ENCODE data around the gene BCHE.
"Not testable (repeated sequence)": the region's sequence is repeated elsewhere in the genome, so short reads cannot be mapped to it uniquely, and the experiment has no call there.

Gene BCHE

DNA sequence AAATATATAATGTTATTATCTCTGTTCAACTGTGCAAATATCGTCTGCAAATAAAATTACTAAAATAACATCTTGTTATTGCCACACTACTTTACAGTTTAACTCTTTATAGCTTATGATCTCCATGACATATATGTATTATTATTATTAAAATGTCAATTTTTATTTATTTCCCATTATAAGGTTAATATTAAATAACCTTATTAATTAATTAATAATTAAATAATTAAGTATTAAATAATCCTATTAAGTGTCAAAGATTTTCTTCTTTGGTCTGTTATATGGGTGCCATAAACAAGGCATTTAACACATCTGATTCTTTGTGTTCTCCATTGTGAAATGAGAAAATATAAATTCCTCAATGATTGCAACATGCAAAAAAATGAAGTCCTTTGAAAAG lies 10.0 kb downstream of the BCHE start:
- no peak for TF ChIP-seq Cebpa-rat (IDR thresholded peaks at IDR 0.05)

DNA sequence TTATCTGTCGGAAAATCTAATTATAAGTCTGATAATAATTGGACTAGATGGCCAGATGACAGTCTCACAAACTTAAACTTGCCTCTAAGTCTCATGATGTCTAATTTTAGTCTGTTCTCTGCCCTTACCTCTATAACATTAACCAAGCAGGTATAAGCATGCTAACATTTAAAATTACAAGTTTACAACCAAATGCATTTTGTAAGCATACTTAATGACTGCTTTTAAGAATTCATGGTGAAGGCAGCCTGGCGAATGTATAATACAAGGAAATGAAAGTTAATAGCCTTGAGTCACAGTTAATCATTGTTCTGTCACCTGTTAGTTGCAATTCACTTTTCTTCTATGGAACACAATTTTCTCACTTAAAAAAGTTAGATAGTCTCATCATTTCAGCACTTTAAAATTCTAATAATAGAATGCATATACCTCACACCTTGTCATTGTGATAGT lies 16.5 kb downstream of the BCHE start:
- H3K9me3 ChIP-seq (replicated peaks in 1 of 11), result no peaks in the 10 kb centered on the region
- H3K4me3 ChIP-seq, result no peak overlapping the region
- no peak overlapping the region for H3K4me2 ChIP-seq
- H3K9ac ChIP-seq, result no peak overlapping the region
- no peaks in the 10 kb centered on the region for H3K36me3 ChIP-seq
- TF ChIP-seq Cebpa-rat (IDR thresholded peaks at IDR 0.05), result no peak
- no peaks in the 10 kb centered on the region for H3K4me1 ChIP-seq
- H4K20me1 ChIP-seq, result no peaks in the 10 kb centered on the region
- no peak overlapping the region for H3K27ac ChIP-seq
- H3K27me3 ChIP-seq, result no peaks in the 10 kb centered on the region

More for the DNA sequence above, 10.0 kb downstream of the BCHE start:
- Histone ChIP-seq H3K27me3 (no peaks in the 10 kb centered on the region), H3K9ac (no peak overlapping the region), H3K4me1 (0 out of 20 replicates have a peak, but pooled peaks cover 0 to 6% (median 0%) of the 10 kb centered on the region in 10 experiments), H3K27ac (no peak overlapping the region), H3K9me3 (replicated peaks in 1 of 11) (no peaks in the 10 kb centered on the region), H3K36me3 (no peaks in the 10 kb centered on the region), H3K4me2 (no peak overlapping the region), H4K20me1 (no peaks in the 10 kb centered on the region), H3K4me3 (no peak overlapping the region)

DNA sequence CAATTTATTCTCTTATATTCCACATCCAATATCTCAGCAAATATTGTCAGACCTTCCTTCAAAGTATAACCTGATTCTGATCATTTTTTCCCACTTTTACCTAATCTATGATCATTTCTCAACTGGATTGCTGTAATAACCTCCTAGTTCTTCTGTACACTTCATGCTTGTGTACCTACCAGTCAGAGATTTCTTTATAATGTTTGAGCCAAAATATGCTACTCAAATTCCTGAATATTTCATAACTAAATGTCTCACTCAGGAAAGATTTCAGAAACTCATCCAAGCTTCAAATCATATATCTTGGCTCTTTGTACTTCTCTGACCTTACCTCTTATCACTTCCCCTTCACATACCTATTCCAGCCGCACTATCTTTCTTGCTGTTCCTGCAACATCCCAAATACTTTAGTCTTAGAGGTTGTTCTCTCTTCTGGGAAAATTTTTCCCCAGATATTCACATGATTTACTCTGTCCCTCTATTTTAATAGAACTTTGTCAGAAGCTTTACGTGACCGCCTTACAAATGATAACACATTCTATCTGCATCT lies 20.0 kb downstream of the BCHE start:
- Histone ChIP-seq H3K36me3 (no peaks in the 10 kb centered on the region), H3K27me3 (no peaks in the 10 kb centered on the region), H3K9me3 (replicated peaks in 1 of 11) (no peaks in the 10 kb centered on the region), H3K4me3 (no peak overlapping the region), H3K9ac (no peak overlapping the region), H3K27ac (no peak overlapping the region), H3K4me1 (no peaks in the 10 kb centered on the region), H4K20me1 (no peaks in the 10 kb centered on the region), H3K4me2 (no peak overlapping the region)
- TF ChIP-seq Cebpa-rat (IDR thresholded peaks at IDR 0.05), result no peak

DNA sequence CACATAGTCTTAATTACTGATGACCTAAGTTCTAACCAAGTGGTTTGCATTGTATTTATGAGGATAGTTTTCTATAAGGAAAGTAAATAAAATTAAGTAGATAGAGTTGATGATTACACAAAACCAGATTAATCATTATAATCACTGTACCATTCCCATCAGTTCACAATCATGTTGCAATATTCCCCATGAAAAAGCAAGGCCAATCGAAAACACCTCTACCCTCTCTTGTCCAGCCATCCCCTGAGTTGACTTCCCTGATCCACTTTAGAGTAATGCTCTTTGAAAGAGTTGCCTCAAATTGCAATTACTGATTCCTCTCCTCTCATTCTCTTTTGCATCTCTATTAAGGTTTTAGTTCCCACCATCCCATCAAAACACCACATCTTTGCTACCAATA lies 21.0 kb downstream of the BCHE start:
- no peaks in the 10 kb centered on the region for H3K9me3 ChIP-seq (replicated peaks in 1 of 11)
- H3K27me3 ChIP-seq, result no peaks in the 10 kb centered on the region
- no peaks in the 10 kb centered on the region for H4K20me1 ChIP-seq
- TF ChIP-seq Cebpa-rat (IDR thresholded peaks at IDR 0.05), result no peak
- H3K9ac ChIP-seq, result no peak overlapping the region
- no peaks in the 10 kb centered on the region for H3K4me1 ChIP-seq
- H3K27ac ChIP-seq, result no peak overlapping the region
- no peak overlapping the region for H3K4me2 ChIP-seq
- no peaks in the 10 kb centered on the region for H3K36me3 ChIP-seq
- no peak overlapping the region for H3K4me3 ChIP-seq

DNA sequence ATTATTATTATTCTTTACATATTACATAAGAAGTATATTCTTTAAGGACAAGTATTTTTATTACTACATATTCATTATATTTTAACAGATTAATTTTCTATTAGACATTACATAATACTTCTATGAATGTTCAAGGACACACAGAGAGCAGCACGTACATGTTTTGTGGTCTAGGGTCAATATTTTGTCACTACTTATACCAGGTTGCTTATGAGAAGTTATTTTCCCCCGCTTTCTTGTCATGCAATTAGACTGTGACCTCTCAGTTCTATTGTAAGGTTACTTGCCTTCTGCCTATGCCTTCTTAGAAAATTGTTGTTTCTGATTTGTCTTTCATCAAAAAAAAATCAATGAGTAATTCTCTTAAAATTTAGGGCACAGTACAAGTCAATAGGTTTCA lies 21.5 kb downstream of the BCHE start:
- no peak for TF ChIP-seq Cebpa-rat (IDR thresholded peaks at IDR 0.05)
- Histone ChIP-seq H3K9ac (no peak overlapping the region), H3K27ac (no peak overlapping the region)

DNA sequence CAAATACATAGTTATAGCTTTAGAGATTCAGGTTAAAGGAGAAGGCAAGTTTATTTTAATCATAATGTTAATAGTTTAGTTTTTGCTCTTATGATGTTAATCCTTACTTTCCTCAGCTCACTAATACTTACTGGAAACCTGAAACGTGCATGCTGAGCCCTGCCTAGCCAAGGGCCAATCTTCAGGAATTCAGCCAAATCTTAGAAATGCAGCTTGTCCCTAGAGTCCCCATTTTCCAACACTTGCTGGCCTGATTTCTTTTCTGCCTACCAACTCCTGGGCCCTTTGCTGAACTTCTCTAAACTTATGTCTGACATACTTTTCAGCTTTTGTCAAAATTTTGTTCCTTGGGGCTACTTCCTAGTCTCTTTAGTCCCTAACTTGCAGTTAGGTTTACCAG lies 22.8 kb downstream of the BCHE start:
- no peak overlapping the region for H3K9ac ChIP-seq
- no peaks in the 10 kb centered on the region for H3K27me3 ChIP-seq
- no peaks in the 10 kb centered on the region for H3K9me3 ChIP-seq (replicated peaks in 1 of 11)
- H3K4me2 ChIP-seq, result no peak overlapping the region
- no peaks in the 10 kb centered on the region for H4K20me1 ChIP-seq
- H3K36me3 ChIP-seq, result no peaks in the 10 kb centered on the region
- no peak overlapping the region for H3K4me3 ChIP-seq
- TF ChIP-seq Cebpa-rat (IDR thresholded peaks at IDR 0.05), result no peak
- H3K4me1 ChIP-seq, result no peaks in the 10 kb centered on the region
- H3K27ac ChIP-seq, result no peak overlapping the region

More for the DNA sequence above, 21.5 kb downstream of the BCHE start:
- Histone ChIP-seq H4K20me1 (no peaks in the 10 kb centered on the region), H3K4me2 (no peak overlapping the region), H3K27me3 (no peaks in the 10 kb centered on the region), H3K4me3 (no peak overlapping the region), H3K36me3 (no peaks in the 10 kb centered on the region), H3K9me3 (replicated peaks in 1 of 11) (no peaks in the 10 kb centered on the region), H3K4me1 (no peaks in the 10 kb centered on the region)

DNA sequence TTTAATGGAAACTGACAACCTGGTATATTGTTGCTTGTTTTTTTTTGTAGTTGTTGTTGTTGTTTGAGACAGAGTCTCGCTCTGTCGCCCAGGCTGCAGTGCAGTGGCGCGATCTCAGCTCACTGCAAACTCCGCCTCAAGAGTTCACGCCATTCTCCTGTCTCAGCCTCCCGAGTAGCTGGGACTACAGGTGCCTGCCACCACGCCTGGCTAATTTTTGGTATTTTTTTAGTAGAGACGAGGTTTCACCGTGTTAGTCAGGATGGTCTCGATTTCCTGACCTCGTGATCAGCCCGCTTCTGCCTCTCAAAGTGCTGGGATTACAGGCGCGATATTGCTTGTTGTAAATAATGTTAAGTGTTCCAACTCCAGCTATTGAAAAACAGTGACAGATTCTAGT lies 29.3 kb downstream of the BCHE start:
- not testable (repeated sequence) for H3K4me3 ChIP-seq; H4K20me1 ChIP-seq; H3K4me2 ChIP-seq; H3K9ac ChIP-seq; H3K4me1 ChIP-seq; H3K27me3 ChIP-seq; H3K27ac ChIP-seq; H3K36me3 ChIP-seq; H3K9me3 ChIP-seq (replicated peaks in 1 of 11)

DNA sequence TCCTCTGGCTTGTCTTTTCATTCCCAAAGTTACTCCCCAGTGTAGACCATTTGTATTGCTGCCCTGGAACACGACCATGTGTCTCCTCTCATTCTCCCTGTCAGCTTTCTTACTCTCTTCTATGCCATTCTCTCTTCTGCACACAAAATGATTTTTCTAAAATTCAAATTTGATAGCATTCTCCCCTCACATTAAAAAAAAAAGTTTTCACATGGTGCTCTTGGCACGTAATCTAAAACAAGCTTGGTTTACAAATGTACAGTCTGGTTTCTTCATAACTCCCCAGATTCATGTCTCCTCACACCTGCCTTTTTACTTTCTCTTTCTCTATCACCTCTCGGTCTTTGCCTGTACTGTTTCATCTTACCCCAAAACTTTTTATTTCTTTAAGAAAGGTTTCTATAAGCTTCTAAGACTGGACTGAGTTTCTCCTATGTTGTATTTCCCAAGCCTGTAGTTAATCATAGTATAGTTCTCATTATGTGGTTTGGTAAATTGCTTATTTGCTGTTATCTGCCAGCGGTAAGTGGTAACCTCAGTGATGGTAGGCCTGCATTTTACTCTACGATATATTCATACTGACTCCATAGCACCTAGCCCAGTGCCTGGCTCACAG lies 31.2 kb downstream of the BCHE start:
- no peak for TF ChIP-seq Cebpa-rat (IDR thresholded peaks at IDR 0.05)
- Histone ChIP-seq H3K4me3 (no peak overlapping the region), H3K27ac (no peak overlapping the region), H3K4me2 (no peak overlapping the region), H3K36me3 (no peaks in the 10 kb centered on the region), H4K20me1 (no peaks in the 10 kb centered on the region), H3K4me1 (no peaks in the 10 kb centered on the region), H3K9ac (no peak overlapping the region), H3K27me3 (no peaks in the 10 kb centered on the region), H3K9me3 (replicated peaks in 1 of 11) (no peaks in the 10 kb centered on the region)

DNA sequence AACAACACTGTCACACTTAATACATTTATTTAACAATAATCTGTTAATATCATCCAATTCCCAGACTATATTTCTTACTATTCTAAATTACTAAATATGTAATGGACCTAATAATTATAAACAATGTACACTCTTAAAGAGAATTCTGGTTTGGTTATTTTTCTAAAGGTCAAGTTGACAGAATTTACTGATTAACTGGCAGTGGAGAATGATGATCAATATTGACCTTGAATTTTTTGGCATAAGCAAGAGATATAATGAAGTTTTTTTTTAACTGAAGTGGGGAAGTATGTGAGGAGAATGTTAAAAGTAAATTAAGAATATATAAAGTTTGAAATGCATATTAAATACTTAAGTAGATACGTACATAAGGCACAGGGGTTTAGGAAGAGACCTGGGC lies 33.8 kb downstream of the BCHE start:
- Histone ChIP-seq H4K20me1 (no peaks in the 10 kb centered on the region), H3K27ac (no peak overlapping the region), H3K27me3 (no peaks in the 10 kb centered on the region), H3K4me2 (no peak overlapping the region), H3K4me3 (no peak overlapping the region), H3K36me3 (no peaks in the 10 kb centered on the region), H3K4me1 (no peaks in the 10 kb centered on the region), H3K9ac (no peak overlapping the region), H3K9me3 (replicated peaks in 1 of 11) (no peaks in the 10 kb centered on the region)
- no peak for TF ChIP-seq Cebpa-rat (IDR thresholded peaks at IDR 0.05)

DNA sequence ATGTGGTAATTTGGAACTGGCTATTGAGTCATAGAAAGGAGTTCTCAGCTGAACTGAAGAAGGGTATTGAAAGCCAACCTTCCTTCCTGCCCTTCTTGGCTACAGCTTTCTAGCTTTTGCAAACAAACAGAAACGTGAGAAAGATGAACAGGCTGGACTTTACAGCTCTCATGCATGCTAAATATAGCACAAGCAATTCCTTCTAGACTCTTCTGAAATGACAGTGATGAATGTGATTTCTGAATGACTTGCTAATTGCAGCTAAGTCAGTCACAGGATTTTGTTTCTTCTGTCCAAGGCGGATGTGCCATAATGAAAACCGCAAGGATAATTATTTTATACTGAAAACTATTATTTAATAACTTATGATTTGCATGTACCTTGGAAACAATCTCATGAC lies 36.3 kb downstream of the BCHE start:
- Histone ChIP-seq H3K36me3 (no peaks in the 10 kb centered on the region), H3K27me3 (no peaks in the 10 kb centered on the region), H3K4me1 (no peaks in the 10 kb centered on the region), H3K4me3 (no peak overlapping the region), H3K9ac (no peak overlapping the region), H4K20me1 (no peaks in the 10 kb centered on the region), H3K4me2 (no peak overlapping the region), H3K27ac (no peak overlapping the region), H3K9me3 (replicated peaks in 1 of 11) (no peaks in the 10 kb centered on the region)
- no peak for TF ChIP-seq Cebpa-rat (IDR thresholded peaks at IDR 0.05)

Measured in BLaER1 treated with 17β-estradiol and CSF1 and Interleukin-3, amounts not matched to agents 10 nM and 100 nM (cell line).